WERI-Rb-1 (cell line): ENCODE data around the gene MAD1L1.

Experiments used
- DNase-seq: peaks from one replicate; pipeline ENCODE4 v3.0.0-alpha.2; 2020
- H3K27ac ChIP-seq: fragments of 250-450 bp; sonication (Bioruptor Pico); 2 replicates; pipeline ENCODE4 v1.5.1; 2020; ENCODE audit warnings: mild to moderate bottlenecking, moderate library complexity
- H3K27me3 ChIP-seq: fragments of 250-450 bp; sonication (Bioruptor Pico); 2 replicates; pipeline ENCODE4 v1.5.1; 2021; ENCODE audit warnings: mild to moderate bottlenecking, low read depth, moderate library complexity; ENCODE audit not compliant: insufficient read depth, severe bottlenecking
- H3K36me3 ChIP-seq: fragments of 250-450 bp; sonication (Bioruptor Pico); 2 replicates; pipeline ENCODE4 v1.5.1; 2020; ENCODE audit warnings: mild to moderate bottlenecking, moderate library complexity
- H3K4me3 ChIP-seq: 2 replicates; pipeline ENCODE4 v1.5.1; 2011; ENCODE audit warnings: low read depth, mild to moderate bottlenecking, control low read depth, low read length
- H3K9me3 ChIP-seq: fragments of 250-450 bp; sonication (Bioruptor Pico); 2 replicates; pipeline ENCODE4 v1.5.1; 2021; ENCODE audit warnings: mild to moderate bottlenecking, moderate library complexity; ENCODE audit not compliant: severe bottlenecking
- CTCF ChIP-seq: IDR thresholded peaks from 2 replicates; pipeline ENCODE4 v1.5.1; 2011; ENCODE audit warnings: low read depth, mild to moderate bottlenecking, control low read depth, inconsistent platforms, low read length

Gene MAD1L1

GRCh38 chr7:1855725-1856160 is 377.0 kb downstream of the MAD1L1 start:
- peak; percentile 63 for DNase-seq
- H3K9me3 ChIP-seq, result no peaks in the 10 kb centered on the region
- no peak for TF ChIP-seq CTCF
- H3K36me3 ChIP-seq, result no peaks in the 10 kb centered on the region
- no peak overlapping the region for H3K4me3 ChIP-seq
- H3K27me3 ChIP-seq, result no peaks in the 10 kb centered on the region
- H3K27ac ChIP-seq, result peak overlapping the region; percentile 67

GRCh38 chr7:1854866-1855724 is 377.6 kb downstream of the MAD1L1 start:
- Histone ChIP-seq H3K4me3 (no peak overlapping the region), H3K9me3 (no peaks in the 10 kb centered on the region), H3K36me3 (no peaks in the 10 kb centered on the region), H3K27me3 (no peaks in the 10 kb centered on the region), H3K27ac (peak overlapping the region; percentile 67)
- DNase-seq, result peak; percentile 15
- no peak for TF ChIP-seq CTCF

DNA sequence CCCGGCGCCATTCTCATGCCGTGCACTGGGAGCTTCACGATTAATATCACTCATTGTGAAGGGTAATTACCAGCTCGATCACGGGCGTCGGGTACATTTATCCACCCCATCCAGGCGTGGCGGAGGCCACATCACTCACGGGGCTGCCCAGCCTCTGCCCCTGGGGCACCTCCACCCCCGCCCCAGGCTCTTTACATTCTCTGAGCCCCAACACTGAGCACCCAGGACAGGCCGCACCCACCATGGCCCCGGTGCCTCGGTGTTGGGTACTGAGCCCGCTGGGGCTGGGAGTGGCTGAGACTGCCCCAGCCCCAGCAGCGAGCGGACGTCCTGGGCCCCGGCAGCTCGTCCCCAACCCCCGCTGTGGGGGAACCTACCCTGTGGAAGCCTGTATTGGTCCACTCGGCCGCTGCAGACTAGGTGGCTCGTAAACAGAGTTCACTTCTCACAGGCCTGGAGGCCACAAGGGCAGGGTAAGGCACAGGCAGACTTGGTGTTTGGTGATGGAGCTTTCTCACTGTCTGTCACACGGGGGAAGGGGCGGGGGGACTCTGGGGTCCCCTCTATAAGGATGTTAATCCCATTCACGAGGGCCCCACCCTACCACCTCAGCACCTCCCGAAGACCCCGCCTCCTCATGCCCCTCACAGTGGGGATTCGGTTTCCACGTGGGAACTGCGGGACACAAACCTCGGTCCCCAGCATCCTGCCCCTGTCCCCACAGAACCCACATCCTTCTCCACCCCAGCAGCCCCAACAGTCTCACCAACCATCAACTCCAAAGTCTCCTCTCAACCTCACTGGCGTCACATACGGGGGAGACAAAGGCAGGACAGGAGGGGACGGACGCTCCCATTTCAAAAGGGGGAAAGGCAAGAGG is 378.5 kb downstream of the MAD1L1 start:
- no peak overlapping the region for H3K4me3 ChIP-seq
- no peak for TF ChIP-seq CTCF
- no peaks in the 10 kb centered on the region for H3K27me3 ChIP-seq
- no peaks in the 10 kb centered on the region for H3K9me3 ChIP-seq
- H3K36me3 ChIP-seq, result no peaks in the 10 kb centered on the region
- no peak overlapping the region for H3K27ac ChIP-seq
- DNase-seq, result peak; percentile 7

GRCh38 chr7:1853431-1853985 is 379.2 kb downstream of the MAD1L1 start:
- Histone ChIP-seq H3K4me3 (no peak overlapping the region), H3K9me3 (no peaks in the 10 kb centered on the region), H3K27ac (no peak overlapping the region; the same call in 1 of the 2 replicates), H3K27me3 (no peaks in the 10 kb centered on the region), H3K36me3 (no peaks in the 10 kb centered on the region)
- no peak for TF ChIP-seq CTCF
- DNase-seq, result peak; percentile 27

DNA sequence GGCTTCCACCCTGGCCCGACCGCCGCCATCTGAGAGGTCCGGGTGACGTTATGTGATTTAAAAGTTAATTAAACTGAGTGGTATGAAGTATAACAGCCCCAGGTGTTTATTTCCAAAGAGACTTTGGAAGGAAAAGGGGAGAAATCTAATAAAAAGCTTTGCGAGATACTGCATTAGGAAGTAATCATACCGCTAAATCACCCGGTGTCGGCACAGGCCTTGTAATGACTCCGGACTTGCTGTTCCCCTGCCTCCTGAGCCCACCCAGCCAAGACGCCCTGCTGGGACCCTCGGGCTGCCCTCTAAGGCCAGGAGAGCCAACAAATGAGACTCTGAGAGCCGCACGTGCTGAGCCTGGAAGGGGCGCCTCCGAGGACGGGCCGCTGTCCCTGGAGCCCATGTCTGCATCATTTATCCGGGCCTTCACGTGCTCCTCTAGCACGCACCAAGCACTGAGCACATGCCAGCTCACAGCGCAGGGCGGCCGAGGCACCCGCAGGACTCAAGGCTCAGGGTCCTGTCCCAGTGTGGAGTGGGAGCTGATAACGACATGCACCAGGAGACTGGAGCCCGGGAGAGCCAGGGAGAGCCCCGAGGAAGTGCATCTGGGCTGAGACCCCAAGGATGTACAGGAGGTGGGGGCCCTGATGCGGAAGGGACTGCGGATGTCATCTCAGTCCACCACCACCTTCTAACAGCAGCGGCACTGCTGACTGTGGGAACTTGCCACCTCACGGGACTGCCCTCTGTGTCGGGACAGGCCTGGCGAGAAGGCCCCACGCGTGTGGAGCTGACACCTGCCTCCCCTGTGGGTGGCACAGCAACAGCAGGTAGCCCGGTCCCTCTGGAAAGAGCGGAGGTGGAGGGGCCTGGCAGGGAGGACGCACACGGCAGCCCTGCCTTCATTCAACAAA is 380.0 kb downstream of the MAD1L1 start:
- TF ChIP-seq CTCF, result no peak
- H3K9me3 ChIP-seq, result no peaks in the 10 kb centered on the region
- H3K27ac ChIP-seq, result no peak overlapping the region; the same call in 1 of the 2 replicates
- no peaks in the 10 kb centered on the region for H3K27me3 ChIP-seq
- H3K36me3 ChIP-seq, result no peaks in the 10 kb centered on the region
- no peak overlapping the region for H3K4me3 ChIP-seq
- DNase-seq, result peak; percentile 6
